ENCODE results near the gene NPAS3.

DNA sequence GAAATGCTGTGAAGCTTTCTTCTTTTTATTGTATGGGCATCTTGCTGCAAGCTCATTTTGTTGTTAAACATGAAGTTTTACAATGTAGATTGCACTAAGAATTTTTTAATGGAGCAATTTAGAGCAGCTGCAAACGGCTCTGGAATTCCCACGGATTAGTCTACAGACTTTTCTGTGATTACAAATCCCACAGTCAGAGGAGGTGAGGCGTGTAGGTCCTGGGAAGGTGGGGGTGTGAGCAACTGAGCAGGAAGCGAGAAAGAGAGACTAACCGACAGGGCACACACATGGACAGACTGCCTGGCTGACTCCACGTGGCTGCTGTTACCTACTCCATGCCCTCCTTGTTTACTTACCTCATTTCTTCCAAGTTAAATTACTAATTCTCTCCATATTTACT, 348.5 kb downstream of the NPAS3 start:
- TF ChIP-seq POLR2A (IDR thresholded peaks at IDR 0.05; ENCODE audit: low read length): no peak
- no peak for TF ChIP-seq GATA1 (IDR thresholded peaks at IDR 0.05; ENCODE audit: low read depth, low read length)

All from erythroblast (primary cell).